HG03066 (cell line): ENCODE measurements around the gene UCK2.

ENCODE experiments used
- ATAC-seq: cut with Tn5 transposase; IDR thresholded peaks from one replicate; pipeline ENCODE4 v1.9.1; 2021; ENCODE audit warnings: low read depth; ENCODE audit not compliant: unreplicated experiment

Gene UCK2

DNA sequence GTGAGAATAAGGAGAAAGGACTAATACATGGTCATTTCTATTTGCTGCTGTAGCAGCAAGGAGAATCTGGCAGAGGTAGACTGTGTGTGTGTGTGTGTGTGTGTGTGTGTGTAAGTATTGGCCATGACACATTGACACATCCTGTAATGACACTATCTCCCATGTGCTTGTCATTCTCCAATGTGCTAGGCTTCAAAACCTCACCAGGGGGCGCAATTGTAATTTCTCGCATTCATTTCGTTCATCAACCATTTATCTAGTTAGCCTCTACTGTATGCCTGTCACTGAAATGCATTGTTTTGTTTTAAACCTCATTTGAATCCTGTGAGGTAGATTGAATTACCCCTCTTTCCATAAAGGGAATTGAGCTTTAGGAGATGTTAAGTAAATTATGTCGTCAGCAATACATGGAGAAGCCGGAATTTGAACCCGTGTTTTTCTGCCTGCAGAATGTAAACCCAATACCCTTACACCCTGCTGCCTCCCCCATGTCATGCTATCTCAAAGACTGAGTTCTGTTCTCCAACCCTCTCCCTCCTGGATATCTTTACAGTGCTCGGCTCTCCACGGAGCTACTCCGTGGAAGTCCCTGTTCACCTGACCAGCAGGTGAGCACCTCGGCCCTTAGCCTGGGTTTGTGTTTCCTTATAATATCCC, 100.8 kb downstream of the UCK2 start:
- ATAC-seq: no peak

DNA sequence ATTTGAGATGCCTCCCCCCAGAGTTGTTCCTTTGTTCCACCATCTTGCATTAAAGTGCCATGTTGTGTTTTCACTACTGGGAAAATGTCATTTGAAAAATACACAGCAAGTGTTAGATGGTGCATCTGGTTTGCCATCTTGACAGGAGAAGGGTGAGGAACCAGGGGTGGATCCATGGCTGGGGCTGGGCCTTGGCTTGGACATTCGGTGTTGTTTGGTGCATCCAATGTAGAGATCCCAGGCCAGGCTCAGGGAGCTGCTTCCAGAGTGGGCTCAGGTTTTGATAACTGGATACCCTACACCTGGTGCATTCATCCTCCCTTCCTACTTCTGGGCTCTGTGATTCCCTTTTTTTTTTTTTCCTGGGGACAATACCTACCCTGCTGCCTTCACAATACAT, 103.5 kb downstream of the UCK2 start:
- ATAC-seq: no peak

DNA sequence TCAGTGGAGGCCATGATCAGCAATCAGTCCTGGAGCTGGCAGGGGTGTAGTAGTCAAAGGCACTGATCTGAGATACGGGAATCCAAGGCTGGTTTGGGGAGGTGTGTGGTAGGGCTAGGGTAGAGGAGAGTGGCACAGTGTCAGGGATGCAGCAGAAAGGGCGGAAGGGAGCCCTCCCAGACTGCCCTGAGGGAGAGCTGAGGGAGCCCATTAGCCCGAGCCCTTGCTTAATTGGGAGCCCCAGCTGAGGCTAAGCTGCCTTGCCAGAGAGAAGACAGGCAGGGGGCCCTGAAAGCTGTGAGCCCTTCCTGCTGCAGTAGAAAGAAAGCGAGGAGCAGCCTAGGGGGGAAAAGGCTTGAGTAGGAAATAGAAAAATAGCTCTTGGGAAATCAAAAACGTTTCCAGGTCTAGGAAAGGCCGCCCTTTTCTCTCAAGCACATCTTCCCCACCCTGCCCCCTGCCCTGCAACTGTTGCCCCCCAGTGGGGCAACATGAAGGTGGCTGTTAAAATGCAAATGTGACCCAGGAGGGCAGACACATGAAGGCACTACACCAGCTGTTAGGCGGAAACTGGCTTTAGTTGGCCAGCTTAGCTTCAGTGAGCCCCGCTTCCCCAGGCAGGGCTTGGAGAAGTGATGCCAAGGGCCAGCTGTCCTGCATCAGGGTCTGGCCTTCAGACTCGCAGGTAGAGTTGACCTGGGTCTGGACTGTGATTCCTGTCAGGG, 106.2 kb downstream of the UCK2 start:
- ATAC-seq: no peak

DNA sequence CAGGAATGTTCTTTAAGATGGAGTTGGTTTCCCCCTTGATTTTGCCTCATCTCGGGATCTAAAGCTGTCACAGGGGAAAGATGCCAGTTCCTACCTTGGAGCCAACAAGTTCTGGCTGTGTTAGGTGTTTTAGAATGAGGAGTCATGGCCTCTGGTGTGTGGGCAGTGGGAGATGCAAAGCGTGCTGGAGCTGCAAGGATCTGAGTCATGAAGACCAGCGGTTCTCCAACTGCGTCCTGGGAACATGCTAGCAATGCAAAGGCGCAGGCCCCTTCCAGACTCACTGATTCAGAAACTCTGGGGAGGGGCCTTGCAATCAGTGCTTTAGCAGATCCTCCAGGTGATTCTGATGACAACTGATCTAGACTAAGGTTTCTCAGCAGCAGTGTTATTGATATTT, 109.1 kb downstream of the UCK2 start:
- no peak for ATAC-seq

DNA sequence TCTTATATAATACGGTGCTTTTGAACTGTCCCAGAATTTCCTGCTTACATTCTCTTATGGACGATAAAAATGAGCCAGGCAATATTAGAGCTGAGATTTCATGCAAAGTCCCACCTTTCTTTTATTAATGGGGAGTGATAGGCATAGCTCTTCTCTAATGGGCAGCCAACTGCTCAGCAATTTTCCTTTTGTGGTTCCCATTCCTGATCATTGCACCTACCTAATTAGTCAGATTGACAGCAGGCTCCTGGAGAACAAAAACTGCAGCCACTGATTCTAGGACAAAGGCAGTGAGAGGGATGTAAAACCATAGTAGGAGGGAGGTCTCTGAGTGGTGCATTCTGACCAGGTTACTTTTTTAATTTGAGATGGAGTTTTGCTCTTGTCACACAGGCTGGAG, 110.4 kb downstream of the UCK2 start:
- no peak for ATAC-seq

DNA sequence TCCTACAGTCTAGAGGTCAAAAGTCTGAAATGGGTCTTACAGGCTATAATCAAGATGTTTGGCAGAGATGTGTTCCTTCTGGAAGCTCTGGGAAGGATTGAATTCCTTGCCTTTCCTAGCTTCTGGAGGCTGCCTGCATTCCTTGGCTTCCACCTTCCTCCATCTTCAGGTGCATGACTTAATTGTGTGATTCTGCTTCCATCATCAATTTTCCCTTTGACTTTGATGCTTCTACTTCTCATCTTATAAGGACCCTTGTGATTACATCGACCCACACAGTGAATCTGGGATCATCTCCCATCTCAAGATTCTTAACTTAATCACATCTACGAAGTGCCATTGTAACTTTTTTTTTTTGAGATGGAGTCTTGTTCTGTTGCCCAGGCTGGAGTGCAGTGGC, 111.4 kb downstream of the UCK2 start:
- no peak for ATAC-seq

DNA sequence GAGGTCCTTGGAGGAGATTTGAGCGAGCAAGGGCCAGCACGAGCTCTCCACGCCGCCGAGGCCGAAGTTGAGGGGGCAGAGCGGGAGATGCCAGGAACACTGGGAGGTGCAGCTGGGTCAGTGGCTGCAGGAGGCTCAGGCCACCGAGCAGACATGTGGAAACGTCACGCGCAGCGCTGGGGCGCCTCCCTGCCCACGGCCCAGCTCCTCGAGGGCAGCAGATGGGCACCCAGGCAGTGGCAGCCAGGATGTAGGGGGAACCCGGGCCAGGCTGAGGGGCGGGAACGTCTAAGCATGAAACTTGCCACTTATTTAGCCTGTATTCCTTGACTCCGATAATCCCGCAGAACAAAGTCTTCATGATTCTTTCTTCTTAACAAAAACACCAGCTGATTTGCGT, 114.1 kb downstream of the UCK2 start:
- no peak for ATAC-seq

DNA sequence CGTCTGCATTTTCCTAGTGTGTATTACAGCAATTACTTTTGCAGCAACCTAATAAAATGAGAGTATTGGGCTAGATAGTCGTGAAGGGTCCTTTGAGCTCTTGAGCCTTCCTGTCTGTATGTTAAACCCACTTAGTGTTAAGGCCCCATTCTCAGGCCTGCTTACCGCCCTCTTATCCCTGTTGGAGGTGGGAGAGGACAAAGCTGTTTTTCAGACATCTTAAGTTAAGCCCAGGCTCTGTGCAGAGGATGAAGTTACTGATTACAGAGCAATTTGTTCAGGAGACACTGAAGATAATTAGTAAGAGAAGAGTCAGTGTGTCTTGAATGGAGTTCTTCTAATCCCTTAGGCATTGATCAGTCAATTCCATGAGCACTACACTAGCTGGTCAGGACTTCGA, 114.6 kb downstream of the UCK2 start:
- no peak for ATAC-seq

DNA sequence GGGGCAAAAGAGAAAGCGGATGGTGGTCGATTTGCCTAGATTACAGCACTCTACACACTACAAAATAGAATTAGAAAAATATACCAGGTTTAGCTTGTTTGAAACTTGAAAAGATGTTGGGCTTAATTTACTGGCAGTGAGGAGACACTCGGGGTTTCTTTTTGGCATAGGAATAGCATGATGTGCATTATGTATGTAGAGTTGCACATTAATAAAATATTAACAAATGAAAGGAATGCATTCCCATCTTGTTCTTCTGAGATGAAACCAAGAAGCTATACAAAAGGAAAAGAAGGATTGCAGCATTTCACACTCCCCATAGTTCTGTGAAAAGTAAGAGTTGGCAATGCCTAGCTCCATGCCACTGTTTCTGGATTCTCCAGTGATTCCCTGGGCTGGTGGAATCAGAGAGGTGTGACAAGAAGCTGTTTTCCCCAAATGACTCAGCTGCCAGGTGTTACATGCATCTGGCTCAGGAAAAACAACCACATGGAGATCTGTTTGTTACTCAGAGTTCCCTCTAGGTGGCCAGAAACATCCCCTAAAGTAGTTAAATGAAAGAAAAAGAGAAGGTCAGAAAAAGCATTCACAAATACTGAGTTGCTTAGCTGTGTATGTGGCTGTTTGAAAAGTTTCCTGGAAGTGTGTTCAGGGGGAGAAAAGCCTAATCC, 115.6 kb downstream of the UCK2 start:
- no peak for ATAC-seq

DNA sequence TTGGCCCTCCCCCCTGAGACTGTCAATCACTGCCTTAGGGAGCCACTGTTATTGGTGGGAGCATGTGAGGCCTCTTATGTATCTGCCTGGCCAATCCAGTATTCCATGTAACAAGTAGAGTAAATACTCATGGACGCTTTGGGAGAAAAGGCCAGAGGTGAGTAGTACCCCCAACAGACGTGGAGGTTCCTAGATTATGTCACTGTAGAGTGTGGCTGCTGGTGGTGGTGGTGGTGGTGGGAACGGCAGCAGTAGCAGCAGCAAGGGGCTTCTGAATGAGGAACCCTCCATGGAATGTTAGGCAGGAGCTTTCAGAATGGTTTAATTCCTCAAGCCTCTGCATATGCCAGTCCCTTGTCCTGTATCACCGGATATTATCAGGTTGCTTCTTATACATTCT, 118.5 kb downstream of the UCK2 start:
- ATAC-seq: no peak

DNA sequence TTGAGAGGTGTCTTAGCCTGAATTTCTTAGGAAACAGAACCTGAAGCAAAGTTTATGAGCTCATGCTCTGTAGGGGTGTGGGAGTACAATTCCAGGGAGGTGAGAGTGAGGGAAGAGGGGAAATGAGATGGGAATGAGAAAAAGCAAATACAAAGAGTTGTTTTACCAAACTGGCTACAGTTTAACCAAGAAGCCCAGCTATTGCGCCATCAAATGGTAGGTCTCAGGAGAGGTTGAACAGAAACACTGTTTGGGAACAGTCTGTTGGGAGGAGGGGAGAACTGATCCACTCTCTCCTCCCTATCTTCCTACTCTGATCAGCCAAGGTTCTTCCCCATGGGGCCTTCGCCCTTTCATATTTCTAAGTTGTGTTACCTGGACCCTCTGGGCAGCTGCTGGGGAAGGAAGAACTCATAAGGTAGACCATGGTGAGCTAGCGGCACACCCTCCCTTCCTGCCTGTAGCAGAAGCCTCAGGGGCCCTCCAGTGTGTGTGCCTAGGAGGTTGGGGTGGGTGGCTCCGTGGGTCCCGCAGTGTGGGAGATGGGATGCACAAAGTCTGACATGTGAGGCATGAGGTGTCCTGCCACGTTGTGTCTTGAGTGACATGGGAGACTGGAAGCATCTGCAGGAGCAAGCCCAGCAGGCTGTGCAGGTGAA, 120.5 kb downstream of the UCK2 start:
- ATAC-seq: no peak

DNA sequence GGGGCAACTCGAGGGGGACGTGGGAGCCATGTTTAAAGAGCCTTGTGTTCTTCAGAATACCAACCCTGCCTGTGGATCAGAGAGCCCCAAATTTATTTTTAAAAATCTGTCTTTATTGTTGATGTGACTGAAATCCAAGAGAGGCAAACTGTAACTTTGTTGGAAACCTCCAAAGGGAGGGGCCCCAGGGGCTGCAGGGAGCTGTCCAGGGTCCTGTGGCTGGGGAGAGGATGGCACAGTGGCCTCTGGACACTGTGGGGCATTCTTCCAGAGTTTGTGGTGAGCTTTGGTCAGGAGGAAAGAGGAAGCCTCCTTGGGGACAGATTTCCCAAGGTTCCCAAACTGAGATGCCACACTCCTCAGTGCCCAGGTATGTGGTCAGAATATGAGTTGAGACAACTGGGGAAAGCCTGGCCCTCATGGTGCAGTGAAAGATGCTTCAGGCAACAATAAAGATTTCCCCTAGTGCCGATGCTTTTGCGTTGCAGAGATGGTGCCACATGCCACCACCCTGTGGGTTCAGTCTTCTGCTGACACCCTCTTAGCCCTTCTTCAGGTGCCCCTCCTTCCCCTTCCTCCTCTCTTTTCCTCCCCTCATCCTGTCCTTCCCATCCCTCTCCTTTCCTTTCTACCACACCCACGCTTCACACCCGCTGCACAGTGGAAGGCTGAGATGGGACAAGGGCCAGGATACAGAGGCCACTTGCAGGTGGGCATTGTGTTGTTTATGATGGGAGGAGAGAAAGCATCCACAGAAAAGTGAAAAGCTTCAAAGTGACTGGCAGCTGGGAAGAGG, 122.1 kb downstream of the UCK2 start:
- ATAC-seq: no peak

DNA sequence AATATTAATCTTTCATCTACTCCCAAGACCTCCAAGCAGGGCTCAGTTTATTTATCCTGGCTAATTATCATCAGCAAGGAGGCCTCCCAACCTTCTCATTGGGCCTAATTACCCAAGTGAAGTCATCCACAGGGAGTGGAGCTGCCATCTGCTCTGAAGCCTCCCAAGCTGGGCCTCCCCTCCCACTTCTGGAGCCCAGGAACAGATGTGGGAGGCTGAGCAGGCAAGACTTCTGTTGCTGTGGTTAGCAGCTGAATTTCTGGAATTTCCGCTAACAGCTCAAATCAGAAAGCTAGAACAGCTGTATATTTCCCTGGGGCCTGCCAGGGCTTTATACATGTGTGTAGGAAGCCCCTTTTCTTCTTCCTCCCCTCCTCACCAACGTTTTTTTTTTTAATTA, 127.5 kb downstream of the UCK2 start:
- ATAC-seq: no peak

DNA sequence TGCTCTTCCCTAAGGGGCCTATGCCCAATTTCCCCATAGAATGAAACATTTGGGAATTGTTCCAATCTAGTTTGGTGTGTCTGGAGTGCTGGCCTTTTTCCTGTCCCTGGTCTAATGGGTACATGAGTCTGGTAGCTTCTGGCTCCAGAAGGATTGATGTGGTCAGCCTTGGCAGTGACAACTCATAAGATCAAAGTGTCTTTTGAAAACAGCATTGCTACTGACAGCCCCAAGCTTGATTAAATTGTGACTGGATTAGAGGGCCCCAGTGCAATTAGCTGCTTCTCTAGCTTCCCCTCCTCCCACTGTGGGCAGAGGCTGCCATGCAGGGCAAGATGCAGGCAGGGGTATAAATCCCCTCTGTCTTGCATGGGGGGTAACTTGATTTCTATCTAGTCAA, 130.9 kb downstream of the UCK2 start:
- ATAC-seq: no peak

DNA sequence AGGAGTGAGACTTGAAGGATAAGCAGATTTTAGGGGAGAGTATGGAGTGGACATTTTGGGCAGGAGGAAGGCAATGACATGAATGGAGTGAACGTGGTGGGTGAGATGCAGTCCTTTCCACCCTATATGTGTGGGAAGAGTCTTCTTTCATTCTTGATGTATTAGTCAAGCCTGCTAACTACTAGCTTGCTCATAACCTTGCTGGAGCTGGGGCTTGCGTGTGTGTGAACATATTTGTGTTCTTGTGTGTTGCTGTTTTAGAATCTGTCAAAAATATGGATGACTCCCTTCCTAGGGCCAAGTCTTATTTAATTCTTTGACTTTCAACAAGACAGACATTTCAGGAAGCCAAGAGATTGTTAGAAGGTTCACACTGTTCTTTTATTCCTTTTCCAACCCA, 132.7 kb downstream of the UCK2 start:
- no peak for ATAC-seq

DNA sequence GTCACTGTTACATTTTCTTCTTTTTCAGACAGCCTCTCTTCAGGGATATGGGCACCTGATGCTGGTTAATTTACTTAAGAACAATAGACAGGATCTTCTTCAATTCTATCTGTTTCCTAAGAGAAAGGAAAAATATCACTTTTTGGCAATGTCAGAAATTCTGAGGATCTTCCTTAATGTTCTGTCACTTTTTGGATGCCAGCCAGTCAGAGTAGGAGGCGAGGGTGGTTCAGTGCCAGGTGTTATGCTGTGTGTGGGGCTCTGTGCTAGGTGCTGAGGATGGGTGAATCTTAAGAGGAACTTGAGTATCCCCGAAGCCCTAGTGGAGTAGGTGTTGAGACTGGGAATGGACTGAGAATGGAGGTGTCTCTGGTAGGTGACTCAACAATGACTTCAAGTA, 133.5 kb downstream of the UCK2 start:
- ATAC-seq: no peak
